NOMO-1 treated with DMSO at 0.1 percent for 48 hours (cell line): ENCODE data around the gene CALCOCO1.

Source experiments
- DNase-seq: peaks from one replicate; lab custom pipeline; 2025; ENCODE audit not compliant: unreplicated experiment; lab: John Stamatoyannopoulos, UW

Gene CALCOCO1

DNA sequence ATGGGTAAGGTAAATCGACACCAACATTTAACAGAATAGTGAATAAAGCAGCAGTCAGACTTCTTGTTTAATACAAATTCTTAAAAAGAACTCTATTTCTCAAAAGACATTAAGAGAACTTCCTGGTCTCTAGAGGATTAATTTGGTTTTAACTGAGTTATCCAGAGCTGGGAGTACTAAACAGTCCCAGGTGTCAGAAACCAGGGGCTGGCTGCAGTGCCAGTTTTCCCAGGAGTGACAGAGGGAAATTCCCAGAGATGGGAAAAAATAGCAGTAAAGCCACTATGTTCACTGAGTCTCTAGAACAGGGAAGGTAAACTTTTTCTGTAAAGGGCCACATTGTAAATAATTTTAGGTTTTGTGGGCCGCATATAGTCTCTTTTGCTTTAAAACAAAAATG, 60.2 kb downstream of the CALCOCO1 start:
- DNase-seq = no peak

DNA sequence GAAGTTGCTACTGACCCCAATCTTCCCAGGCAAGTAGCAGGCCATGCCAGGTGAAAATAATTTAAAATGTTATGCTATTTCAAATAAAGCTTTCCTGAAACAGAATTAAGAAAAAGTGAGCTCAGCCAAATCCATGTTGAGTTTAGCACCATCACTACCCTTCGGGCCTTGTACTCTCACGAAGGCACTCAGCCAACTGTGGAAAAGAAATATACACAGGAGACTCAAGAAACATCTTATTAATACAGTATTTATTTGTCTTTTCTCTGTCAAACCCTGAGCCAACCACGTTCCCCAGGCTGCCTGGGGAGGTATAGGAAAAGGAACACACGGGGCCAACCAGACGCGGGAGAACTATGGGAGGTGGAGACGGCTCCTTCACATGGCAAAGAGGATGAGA, 62.3 kb downstream of the CALCOCO1 start:
- no peak for DNase-seq

DNA sequence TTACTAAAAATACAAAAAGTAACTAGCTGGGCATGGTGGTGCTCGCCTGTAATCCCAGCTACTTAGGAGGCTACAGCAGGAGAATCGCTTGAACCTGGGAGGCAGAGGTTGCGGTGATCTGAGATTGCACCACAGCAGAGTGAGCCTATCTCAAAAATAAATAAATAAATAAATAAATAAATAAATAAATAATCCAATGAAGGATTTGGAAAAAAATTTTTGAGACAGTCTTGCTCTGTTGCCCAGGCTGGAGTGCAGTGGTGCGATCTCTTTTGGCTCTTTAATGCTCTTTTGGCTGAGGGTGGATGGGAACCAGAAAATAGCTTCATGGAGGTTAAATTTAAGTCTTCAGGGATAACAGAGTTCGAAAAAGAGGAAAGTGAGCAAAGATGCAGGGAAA, 63.1 kb downstream of the CALCOCO1 start:
- no peak for DNase-seq

DNA sequence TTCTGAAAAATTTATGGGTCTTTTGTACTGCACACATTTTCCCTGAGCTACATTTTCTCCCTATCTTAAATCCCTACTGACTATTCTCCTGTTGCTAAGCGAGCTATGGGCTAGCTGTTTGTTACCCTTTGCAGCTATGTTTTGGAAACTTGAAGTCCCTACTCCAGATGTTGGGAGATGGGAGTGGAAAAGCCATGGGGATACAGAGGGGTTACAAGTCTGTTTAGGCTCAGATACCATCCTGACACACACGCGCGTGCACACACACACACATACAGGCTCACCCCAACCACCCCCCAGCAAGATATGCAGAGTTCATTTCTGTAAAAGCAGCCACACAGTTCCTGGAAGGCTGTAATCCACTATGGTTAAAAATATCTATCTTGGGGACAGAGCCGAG, 67.2 kb downstream of the CALCOCO1 start:
- no peak for DNase-seq

DNA sequence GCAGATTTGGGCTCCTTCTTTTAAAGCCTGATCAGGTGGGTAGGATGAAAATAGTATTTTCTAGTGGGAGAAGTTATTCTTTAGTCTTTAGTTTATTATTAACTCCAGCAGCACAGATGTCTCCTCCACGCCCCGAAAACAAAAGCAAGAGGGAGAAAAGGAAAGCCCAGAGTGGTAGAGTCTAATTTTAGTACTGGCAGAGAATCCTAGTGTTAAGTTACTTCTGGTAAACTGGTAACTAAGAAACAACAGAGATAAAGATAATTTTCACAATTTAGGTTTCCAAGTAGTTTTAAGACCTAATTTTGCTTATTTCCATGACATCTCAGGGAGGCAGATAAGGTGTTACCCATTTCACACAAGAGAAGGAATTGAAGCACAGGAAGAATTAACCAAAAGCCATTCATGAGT, 67.7 kb downstream of the CALCOCO1 start:
- DNase-seq = no peak

DNA sequence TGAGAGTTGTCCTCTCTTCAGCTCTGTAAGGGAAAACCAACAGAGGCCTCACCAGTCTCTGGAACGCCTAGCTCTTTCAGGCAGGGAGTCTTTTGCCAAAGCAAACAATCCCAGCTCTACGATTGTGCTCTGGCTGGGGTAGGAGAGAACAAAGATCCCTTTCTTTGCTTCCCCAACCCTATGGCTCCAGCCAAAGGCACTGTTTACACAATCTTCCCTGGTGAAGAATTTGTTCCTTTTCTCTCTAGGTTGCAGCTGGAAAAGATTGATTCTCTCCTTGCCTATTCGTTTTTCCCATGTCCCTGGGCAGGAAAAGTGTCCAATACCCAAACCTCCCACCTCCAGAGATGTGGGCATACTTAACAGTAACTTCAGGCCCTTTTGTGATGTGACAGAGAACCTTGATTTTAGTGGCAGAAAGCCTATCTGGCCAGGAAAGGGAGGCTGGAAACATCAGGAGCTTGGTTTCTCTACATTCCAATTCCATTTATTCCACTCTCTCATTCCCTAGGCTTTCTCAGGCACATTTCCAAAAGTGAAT, 68.2 kb downstream of the CALCOCO1 start:
- DNase-seq = no peak
